Nucleus accumbens (tissue), 56 donors: ENCODE data around the gene UTP4.
A peak's percentile ranks its signal among the peaks of the same experiment; 100 is the strongest.
"Not testable (repeated sequence)": the region's sequence is repeated elsewhere in the genome, so short reads cannot be mapped to it uniquely, and the experiment has no call there.

ENCODE experiments used
- DNase-seq, 56 donors: peaks; one replicate each; lab custom pipeline; 2025; lab: John Stamatoyannopoulos, UW

The UTP4 gene

DNA sequence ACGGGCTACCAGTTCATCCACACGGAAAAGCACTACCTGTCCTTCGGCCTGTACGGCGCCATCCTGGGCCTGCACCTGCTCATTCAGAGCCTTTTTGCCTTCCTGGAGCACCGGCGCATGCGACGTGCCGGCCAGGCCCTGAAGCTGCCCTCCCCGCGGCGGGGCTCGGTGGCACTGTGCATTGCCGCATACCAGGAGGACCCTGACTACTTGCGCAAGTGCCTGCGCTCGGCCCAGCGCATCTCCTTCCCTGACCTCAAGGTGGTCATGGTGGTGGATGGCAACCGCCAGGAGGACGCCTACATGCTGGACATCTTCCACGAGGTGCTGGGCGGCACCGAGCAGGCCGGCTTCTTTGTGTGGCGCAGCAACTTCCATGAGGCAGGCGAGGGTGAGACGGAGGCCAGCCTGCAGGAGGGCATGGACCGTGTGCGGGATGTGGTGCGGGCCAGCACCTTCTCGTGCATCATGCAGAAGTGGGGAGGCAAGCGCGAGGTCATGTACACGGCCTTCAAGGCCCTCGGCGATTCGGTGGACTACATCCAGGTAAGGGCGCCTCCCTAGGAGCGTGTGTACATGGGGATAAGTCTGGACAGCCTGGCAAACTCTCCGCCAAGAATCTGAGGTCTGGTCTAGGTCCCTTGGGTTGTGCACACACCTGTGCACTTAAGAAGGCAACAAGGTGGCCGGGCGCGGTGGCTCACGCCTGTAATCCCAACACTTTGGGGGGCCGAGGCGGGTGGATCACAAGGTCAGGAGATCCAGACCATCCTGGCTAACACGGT lies 22.8 kb upstream of the UTP4 start:
- no peak for DNase-seq

DNA sequence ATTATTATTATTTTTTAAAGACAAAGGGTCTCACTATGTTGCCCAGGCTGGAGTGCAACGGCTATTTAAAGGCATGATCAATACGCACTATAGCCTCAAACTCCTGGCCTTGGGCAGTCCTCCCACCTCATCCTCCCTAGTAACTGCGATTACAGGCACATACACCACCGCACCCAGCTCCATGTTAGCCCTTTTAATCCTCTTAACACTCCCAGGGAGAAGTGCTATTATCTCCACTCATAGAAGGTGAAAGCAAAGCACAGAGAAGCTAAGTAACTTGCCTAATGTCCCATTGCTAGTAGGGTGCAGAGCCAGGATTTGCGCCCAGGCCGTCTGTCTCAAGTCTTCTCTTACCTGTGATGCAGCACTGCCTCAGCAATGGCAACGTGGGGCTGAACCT lies 22.0 kb upstream of the UTP4 start:
- no peak for DNase-seq

GRCh38 chr16:69111216-69111875 lies 21.1 kb upstream of the UTP4 start:
- DNase-seq = no peak

DNA sequence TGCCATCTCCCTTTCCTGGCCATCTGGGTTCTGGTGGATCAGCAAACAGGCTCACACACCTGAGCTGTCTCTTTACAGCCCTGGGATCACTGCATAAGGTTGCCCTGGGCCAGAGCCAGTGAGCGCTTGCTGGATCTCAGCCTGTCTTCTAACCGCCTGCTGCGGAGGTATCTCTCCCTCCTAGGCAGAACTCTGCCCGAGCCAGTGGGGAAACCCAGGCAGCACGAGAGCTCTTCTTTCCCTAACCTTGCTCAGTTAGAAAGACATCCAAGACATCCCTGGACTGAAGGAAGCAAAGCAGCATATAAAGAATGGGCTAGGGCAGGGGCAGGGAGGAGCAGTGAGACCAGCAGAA lies 20.6 kb upstream of the UTP4 start:
- no peak for DNase-seq

- peak in 4 of 56 donors; percentile 6 to 37 (median 24) for DNase-seq
These were observed 19.9 kb upstream of the UTP4 start for GRCh38 chr16:69112285-69113129.

- no peak for DNase-seq
These were observed 19.2 kb upstream of the UTP4 start for GRCh38 chr16:69113216-69113615.

GRCh38 chr16:69114346-69114975 lies 18.0 kb upstream of the UTP4 start:
- DNase-seq = no peak

GRCh38 chr16:69114976-69115355 lies 17.5 kb upstream of the UTP4 start:
- DNase-seq = no peak

DNA sequence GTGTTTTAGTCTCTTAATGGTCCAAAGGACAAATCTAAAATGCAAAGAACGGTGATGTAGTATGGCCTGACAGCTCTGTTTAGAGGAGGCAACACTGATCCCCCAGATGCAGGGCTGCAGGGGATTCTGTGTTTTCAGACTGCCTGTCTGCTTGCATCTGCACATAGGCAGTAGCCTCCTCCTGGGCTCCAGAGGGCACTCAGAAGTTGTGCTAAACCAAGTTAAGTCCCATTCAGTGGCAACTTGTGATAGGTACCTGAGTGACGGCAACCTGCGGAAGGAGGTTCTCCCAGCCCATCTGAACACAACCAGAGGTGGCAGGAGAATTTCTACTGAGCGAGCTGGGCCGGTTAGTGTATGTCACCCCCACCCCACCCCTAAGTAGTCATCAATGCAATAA lies 17.1 kb upstream of the UTP4 start:
- no peak for DNase-seq

GRCh38 chr16:69115837-69116236 lies 16.6 kb upstream of the UTP4 start:
- DNase-seq = no peak

DNA sequence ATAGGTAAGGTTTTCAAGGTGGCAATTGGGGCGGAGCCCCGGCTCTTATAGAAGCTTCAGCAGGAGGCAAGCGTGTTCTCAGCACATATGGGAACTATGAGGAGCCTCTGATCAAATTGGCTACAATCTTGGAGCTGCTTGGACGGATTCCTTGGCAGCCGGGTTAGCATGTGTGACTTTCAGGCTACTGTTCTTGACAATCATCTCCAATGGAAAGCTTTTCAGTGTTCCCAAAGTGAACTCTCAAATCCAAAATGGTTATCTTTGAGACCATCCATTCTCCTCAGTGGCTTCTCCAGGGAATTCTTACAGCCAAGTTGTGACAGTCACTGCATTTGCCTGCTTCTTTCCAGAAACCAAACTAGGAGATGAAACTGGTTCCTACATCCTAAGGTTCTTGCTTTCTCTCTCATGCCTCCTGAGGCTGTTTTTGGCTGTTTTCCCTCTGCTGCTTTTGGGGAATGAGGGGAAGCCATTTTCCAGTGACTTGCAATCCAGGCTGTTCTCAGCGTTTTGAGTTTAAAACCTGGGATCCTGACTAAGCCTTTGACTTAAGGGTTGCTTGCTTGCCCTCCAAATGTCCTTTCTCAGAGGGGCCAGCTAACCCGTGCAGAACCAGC lies 16.1 kb upstream of the UTP4 start:
- DNase-seq = no peak

- DNase-seq = no peak
These were observed 15.5 kb upstream of the UTP4 start for GRCh38 chr16:69116906-69117305.

DNA sequence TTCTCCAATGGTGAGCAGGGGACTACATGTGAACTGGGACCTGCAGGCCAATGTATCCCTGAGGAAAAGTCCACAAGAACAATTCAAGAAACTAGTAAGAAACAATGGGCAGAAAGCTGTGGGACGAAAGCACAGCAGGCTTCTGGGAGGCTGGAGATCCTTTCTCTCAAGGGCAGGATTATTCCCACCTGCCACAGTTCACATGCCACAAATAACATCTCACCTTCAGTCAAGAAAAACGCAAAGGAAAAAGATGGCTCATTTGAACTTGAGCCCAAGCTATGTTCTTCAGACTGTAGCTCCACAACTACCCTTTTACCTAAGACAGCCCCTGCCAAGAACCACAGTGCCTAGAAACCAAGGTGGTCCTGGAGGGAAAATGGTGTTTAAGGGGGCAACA lies 14.0 kb upstream of the UTP4 start:
- no peak for DNase-seq

DNA sequence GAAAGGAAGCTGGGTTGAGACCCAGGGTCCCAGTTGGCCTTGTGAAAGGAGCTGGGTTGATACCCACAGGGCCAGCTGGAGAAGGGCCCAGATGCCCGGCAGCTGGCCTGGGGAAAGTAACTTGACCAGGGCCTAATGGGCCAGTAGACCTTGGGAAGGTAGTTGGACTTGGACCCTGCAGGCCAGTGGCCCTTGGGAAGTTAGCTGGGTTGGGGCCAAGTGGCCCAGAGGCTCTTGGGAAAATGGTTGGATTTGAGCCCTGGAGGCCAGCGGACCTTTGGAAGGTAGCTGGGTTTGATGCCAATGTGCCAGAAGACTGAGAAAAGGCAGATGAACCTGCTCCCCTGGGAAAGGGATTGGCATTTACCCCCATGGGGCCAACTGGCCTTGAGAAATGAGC lies 13.5 kb upstream of the UTP4 start:
- DNase-seq = no peak

DNA sequence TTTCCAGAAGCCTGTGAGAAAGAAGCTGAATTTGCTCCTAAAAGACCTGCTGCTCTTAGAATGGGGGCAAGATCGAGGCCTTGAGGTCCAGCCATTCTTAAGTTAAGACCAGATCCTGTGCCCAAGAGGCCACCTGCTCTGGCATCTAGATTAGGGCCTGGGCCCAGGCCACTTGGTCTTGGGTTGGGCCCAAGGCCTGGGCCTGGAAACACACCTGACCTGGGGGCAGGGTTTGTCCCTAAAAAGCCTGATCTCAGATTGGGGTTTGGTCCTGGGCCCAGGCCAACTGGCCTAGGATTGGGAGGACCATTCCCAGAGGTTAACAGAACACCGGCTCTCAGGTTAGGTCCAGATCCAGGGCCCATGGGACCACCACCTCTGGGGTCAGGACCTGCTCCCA lies 12.9 kb upstream of the UTP4 start:
- no peak for DNase-seq

- no peak for DNase-seq
These were observed 12.3 kb upstream of the UTP4 start for GRCh38 chr16:69120096-69120664.

DNA sequence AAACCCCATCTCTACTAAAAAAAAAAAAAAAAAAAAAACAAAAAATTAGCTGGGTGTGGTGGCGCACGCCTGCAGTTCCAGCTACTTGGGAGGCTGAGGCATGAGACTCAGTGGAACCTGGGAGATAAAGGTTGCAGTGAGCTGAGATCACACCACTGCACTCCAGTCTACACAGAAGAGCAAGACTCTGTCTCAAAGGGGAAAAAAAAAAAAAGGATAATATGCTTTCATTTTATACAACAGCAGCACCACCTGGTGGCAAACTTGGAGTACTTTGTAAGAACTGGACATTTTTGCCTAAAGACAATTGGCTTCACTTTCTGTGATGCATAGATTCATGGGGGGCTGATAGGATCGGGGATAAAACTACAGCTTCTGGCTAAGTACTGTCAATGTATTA lies 8.5 kb upstream of the UTP4 start:
- DNase-seq = peak in 17 of 56 donors; percentile 3 to 62 (median 21)

- not testable (repeated sequence) for DNase-seq
These were observed 8.0 kb upstream of the UTP4 start for GRCh38 chr16:69124406-69124805.

DNA sequence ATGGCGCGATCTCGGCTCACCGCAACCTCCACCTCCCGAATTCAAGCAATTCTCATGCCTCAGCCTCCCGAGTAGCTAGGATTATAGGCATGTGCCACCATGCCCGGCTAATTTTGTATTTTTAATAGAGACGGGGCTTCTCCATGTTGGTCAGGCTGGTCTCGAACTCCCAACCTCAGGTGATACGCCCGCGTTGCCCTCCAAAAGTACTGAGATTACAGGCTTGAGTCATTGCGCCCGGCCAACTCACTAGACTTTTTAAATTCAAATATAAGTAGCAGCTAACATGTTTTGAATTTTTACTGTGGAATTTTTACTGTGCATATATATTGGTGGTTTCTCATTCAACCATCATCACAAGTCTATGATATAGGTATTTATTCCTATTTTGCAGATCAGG lies 7.5 kb upstream of the UTP4 start:
- not testable (repeated sequence) for DNase-seq

DNA sequence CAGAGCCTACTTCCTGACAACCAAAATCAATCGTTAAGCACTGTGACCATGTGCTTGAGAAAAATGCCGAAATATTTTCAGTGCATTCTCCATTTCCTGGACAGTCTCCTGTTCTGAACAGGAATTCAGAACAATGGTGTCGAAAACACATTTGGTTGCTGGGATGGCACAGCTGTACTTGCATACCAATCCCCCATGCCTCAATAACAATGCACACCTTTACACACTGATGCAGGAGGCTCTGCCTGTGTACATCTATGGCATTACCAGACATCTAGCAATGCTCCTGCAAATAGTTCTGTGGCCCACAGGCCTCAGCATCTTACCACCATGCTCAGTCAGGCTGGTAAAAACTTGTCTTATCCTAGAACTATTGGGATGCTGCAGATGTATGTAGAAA lies 6.2 kb upstream of the UTP4 start:
- no peak for DNase-seq
